Mucosa of descending colon (tissue), 3 donors: ENCODE data around the gene TNS1. TPM values are rescaled to one million over a fixed set of nuclear protein-coding genes. Genes with fewer than 3 reads are reported as not detected.

Experiments used
- ATAC-seq: fragments of 200-7000 bp; cut with Tn5 transposase; one replicate; pipeline ENCODE4 v1.9.1; 2020; ENCODE audit warnings: mild to moderate bottlenecking, moderate library complexity
- DNase-seq, 3 donors: peaks; one replicate each; pipeline ENCODE4 v3.0.0-alpha.2; 2020
- H3K36me3 ChIP-seq: fragments of 200-600 bp; one replicate; pipeline ENCODE4 v1.8.0; 2021; ENCODE audit warnings: low read depth, mild to moderate bottlenecking
- H3K4me1 ChIP-seq: fragments of 200-600 bp; one replicate; pipeline ENCODE4 v1.8.0; 2021; ENCODE audit warnings: low read depth, mild to moderate bottlenecking
- H3K4me3 ChIP-seq: fragments of 200-600 bp; one replicate; pipeline ENCODE4 v1.8.0; 2021; ENCODE audit warnings: mild to moderate bottlenecking
- H3K9me3 ChIP-seq: fragments of 200-600 bp; one replicate; pipeline ENCODE4 v1.8.0; 2021; ENCODE audit warnings: mild to moderate bottlenecking
- intact Hi-C, 2 donors: fragments of 100-400 bp; cut with DNase I in 1 of 2; cut with micrococcal nuclease in 1 of 2; formaldehyde crosslinking; loops; one replicate each; pipeline versions ENCODE4 v1.11.0 to v1.11.1; 2022; cut with DNase I, micrococcal nuclease
- total RNA-seq, 3 donors: library from RNA; stranded (reverse); fragmentation: NEBNext Ultra II Directional in 2 of 3; extraction: Animal tissue kit (Norgen Biotek cat#: 25700) in 2 of 3; gene quantifications; one replicate each; pipeline versions ENCODE4 v1.2.1 to v1.2.4, GENCODE V29; 2021 to 2023
- TF ChIP-seq, protein P1 (sequence below): fragments of 200-600 bp; IDR thresholded peaks from one replicate; pipeline ENCODE4 v1.8.0; 2022; ENCODE audit warnings: antibody characterized with exemption, mild to moderate bottlenecking
- donor health status: DM: no; HTN: no; CAD: no; lungs with moderate emphysema.
- donor health status: DM: no; HTN: no; CAD: no.
- donor health status: DM: no; HTN: yes; CAD: no.

TNS1 gene
- total RNA-seq, 3 donors from 2014 or later = 43.8 to 1,458 (median 121) TPM

GRCh38 chr2:217900780-217901360 lies 101.9 kb downstream of the TNS1 start:
- DNase-seq (no peak), ATAC-seq (no peak)
- Histone ChIP-seq H3K4me1 (peaks cover 26% of the 10 kb centered on the region), H3K36me3 (no peaks in the 10 kb centered on the region), H3K4me3 (no peak overlapping the region), H3K9me3 (no peaks in the 10 kb centered on the region)
- TF ChIP-seq, protein P1, sequence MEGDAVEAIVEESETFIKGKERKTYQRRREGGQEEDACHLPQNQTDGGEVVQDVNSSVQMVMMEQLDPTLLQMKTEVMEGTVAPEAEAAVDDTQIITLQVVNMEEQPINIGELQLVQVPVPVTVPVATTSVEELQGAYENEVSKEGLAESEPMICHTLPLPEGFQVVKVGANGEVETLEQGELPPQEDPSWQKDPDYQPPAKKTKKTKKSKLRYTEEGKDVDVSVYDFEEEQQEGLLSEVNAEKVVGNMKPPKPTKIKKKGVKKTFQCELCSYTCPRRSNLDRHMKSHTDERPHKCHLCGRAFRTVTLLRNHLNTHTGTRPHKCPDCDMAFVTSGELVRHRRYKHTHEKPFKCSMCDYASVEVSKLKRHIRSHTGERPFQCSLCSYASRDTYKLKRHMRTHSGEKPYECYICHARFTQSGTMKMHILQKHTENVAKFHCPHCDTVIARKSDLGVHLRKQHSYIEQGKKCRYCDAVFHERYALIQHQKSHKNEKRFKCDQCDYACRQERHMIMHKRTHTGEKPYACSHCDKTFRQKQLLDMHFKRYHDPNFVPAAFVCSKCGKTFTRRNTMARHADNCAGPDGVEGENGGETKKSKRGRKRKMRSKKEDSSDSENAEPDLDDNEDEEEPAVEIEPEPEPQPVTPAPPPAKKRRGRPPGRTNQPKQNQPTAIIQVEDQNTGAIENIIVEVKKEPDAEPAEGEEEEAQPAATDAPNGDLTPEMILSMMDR = no peak
- intact Hi-C loops = no loop called here

DNA sequence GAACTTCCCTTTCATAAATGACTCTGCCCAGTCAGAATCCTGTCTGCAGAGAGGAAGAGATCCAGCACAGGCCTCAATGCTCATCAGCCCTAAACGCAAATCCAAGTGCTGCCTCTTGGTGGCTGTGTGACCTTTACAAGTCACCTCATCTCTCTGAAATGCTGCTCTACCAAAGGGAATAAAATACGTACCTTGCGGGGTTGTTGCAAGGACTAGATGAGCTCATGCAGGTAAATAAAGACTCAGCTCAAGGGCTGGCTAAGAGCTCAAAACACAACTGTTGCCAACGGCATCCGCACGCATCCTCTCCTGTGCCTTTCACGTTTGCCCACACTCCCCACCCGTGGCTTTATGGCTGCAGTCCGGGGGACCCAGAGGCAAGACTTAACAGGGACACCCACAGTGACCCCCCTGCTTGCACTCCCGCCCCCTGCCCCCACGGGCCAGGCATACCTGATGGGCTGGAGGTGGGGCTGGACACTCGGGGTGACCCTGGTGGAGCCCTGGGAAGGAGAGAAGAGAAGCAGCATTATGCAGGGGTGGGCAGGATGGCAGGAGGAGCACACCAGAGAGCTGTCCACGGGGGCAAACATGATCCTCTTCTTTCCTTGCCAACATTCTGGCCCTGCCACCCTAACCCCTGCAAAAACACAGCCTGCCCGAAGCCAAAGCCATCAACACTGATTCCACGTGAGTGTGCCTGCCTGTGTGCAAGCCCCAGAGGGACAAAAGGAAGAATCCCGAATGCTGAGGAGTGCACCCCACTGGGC lies 102.6 kb downstream of the TNS1 start:
- no peaks in the 10 kb centered on the region for H3K36me3 ChIP-seq
- H3K4me3 ChIP-seq = no peak overlapping the region
- no peaks in the 10 kb centered on the region for H3K9me3 ChIP-seq
- TF ChIP-seq, protein P1 = no peak
- ATAC-seq = no peak
- intact Hi-C loops = no loop called here
- peaks cover 24% of the 10 kb centered on the region for H3K4me1 ChIP-seq
- DNase-seq = no peak

DNA sequence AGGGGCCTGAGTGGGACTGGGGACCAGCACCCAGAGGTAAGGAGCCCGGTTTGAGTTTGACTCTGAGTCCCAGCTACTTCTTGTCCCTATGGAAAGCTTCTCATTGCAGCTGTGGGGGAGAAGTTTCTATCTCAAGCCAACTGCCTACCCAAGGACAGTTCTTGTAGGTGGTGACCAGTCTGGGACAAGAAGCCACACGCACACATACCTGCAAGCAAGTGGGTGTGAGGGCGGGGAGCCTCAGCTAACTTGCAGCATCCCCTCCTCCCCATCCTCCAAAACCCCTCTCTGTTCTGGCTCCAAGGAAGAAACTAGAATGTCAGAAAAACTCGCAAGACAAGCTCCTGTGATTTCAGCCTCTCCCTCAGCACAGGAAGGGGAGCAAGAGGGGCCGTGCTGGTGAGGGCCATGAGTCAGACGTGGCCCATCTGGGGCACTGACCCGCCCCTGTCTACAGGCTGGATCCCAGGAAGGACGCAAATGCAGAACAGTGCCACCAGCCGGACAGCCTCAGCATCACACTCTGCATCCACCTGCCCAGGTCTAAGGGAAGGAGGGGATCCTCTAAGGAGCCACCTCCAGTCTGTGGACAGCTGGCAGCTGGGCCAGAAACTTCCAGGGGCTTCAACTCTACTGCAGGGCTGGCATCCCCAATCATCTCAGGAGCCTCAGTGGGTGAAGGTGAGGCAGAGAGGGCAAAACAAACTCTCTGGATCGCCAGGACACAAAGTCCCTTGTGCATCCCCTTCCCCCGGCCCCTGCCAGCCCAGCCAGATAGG lies 103.4 kb downstream of the TNS1 start:
- H3K36me3 ChIP-seq = no peaks in the 10 kb centered on the region

GRCh38 chr2:217897816-217898806 lies 104.7 kb downstream of the TNS1 start:
- ATAC-seq (no peak), DNase-seq (no peak)
- TF ChIP-seq, protein P1 = no peak
- Histone ChIP-seq H3K4me3 (no peak overlapping the region), H3K36me3 (no peaks in the 10 kb centered on the region), H3K9me3 (no peaks in the 10 kb centered on the region), H3K4me1 (peaks cover 9% of the 10 kb centered on the region)
- intact Hi-C loops = no loop called here

More for the DNA sequence above, 103.4 kb downstream of the TNS1 start:
- TF ChIP-seq, protein P1 = peak; percentile 56
- DNase-seq (peak; percentile 64 to 75 (median 67)), ATAC-seq (peak; percentile 70)
- Histone ChIP-seq H3K9me3 (no peaks in the 10 kb centered on the region), H3K4me1 (peaks cover 16% of the 10 kb centered on the region), H3K4me3 (no peak overlapping the region)
- intact Hi-C loops = no loop called here
